Ovary (tissue), 3 donors: ENCODE results near the gene KXD1.

ENCODE experiments used
- CTCF ChIP-seq, 3 donors: fragments of 450-650 bp in 2 of 3; fragments of 200-600 bp in 1 of 3; IDR thresholded peaks; one replicate each; pipeline versions ENCODE4 v1.5.1 to v1.8.0; 2016 to 2022; ENCODE audit warnings: antibody characterized with exemption in 3 of 3, mild to moderate bottlenecking in 1 of 3
- EP300 ChIP-seq: sonication (generic); formaldehyde crosslinking; IDR thresholded peaks from one replicate; pipeline ENCODE4 v1.6.1; 2017; ENCODE audit warnings: antibody characterized with exemption
- POLR2A ChIP-seq: fragments of 450-650 bp; IDR thresholded peaks from one replicate; pipeline ENCODE4 v1.6.1; 2017; ENCODE audit warnings: antibody characterized with exemption, mild to moderate bottlenecking, moderate library complexity
- donor health status: DM: no; HTN: no; CAD: no.

- TF ChIP-seq CTCF (IDR thresholded peaks at IDR 0.05) = no peak
- TF ChIP-seq EP300 = no peak
- TF ChIP-seq POLR2A = no peak
Observed at GRCh38 chr19:18591735-18592385, 34.2 kb downstream of the KXD1 start.
